Measurements from ENCODE around the gene ATP6V1G3.

DNA sequence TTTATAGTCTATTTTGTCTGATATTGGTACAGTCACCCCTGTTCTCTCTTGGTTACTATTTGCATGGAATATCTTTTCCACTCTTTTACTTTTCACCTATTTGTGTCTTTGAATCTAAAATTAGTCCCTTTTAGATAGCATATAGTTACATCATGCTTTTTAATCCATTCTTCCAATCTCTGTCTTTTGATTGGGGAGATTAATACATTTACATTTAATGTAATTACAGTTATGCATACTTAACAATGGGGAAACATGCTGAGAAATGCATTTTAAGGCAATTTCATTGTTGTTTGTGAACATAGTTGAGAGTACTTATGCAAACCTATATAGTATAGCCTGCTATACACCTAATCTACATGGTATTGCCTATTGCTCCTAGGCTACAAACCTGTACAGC is 48.4 kb upstream of the ATP6V1G3 start:
- TF ChIP-seq EZH2 (IDR thresholded peaks at IDR 0.05) (no peak), POLR2AphosphoS5 (IDR thresholded peaks at IDR 0.05; ENCODE audit: borderline replicate concordance, low read depth, low read length) (no peak)

Measured in SK-N-MC (cell line).